HFF-Myc (cell line): ENCODE results near the gene ARHGAP31.
A peak's percentile ranks its signal among the peaks of the same experiment; 100 is the strongest.

ENCODE experiments used
- DNase-seq: peaks from one replicate; pipeline ENCODE4 v3.0.0-alpha.2; 2011; ENCODE audit warnings: low read depth; ENCODE audit errors: extremely low read depth
- H3K4me3 ChIP-seq: replicated peaks from 2 replicates; pipeline ENCODE4 v1.5.1; 2011; ENCODE audit warnings: low read depth, mild to moderate bottlenecking, control low read depth, low read length
- TF ChIP-seq, protein P1 (sequence below): IDR thresholded peaks from 2 replicates; pipeline ENCODE4 v1.5.1; 2012; ENCODE audit warnings: mild to moderate bottlenecking, low read depth, low read length, control low read depth; ENCODE audit errors: missing control alignments

Gene ARHGAP31

DNA sequence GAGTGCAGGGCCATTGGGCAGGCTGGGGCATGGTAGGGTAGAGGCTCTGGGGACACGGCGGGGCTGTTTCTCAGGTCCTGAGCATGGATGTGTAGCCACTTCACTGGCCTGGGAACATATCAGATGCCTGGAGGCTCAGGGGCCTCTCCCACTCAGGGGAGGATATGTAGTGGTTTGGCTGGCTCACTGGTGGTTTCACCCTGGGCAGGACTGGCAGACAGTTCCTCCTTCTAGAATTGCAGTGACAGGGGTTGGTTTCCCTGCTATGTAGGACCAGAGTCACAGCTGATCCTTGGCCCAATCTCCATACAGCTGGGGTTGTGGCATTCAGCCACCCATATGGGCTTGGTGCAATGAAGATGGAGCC is 4.8 kb upstream of the ARHGAP31 start:
- TF ChIP-seq, protein P1, sequence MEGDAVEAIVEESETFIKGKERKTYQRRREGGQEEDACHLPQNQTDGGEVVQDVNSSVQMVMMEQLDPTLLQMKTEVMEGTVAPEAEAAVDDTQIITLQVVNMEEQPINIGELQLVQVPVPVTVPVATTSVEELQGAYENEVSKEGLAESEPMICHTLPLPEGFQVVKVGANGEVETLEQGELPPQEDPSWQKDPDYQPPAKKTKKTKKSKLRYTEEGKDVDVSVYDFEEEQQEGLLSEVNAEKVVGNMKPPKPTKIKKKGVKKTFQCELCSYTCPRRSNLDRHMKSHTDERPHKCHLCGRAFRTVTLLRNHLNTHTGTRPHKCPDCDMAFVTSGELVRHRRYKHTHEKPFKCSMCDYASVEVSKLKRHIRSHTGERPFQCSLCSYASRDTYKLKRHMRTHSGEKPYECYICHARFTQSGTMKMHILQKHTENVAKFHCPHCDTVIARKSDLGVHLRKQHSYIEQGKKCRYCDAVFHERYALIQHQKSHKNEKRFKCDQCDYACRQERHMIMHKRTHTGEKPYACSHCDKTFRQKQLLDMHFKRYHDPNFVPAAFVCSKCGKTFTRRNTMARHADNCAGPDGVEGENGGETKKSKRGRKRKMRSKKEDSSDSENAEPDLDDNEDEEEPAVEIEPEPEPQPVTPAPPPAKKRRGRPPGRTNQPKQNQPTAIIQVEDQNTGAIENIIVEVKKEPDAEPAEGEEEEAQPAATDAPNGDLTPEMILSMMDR: no peak
- no peak for DNase-seq
- H3K4me3 ChIP-seq: no peak overlapping the region

DNA sequence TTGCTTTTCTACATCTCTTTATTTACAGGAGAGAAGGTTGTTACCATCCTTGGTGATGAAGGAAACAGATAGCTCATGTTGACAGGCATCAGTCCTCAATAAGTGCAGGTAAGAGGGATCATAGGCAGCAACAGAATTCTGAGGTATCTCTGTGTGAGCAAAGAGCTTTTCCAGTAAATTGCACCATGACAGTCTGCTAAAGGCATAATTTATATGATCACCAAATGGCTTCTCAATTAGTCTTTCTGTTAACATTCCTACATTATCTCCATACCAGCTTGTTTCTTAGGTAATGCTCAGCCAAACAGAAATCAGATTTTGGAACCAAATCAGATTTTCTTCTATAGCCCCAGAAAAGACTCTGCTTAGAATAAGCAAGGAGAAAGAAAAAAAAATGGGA is 3.6 kb upstream of the ARHGAP31 start:
- DNase-seq: no peak
- TF ChIP-seq, protein P1: no peak
- H3K4me3 ChIP-seq: no peak overlapping the region

DNA sequence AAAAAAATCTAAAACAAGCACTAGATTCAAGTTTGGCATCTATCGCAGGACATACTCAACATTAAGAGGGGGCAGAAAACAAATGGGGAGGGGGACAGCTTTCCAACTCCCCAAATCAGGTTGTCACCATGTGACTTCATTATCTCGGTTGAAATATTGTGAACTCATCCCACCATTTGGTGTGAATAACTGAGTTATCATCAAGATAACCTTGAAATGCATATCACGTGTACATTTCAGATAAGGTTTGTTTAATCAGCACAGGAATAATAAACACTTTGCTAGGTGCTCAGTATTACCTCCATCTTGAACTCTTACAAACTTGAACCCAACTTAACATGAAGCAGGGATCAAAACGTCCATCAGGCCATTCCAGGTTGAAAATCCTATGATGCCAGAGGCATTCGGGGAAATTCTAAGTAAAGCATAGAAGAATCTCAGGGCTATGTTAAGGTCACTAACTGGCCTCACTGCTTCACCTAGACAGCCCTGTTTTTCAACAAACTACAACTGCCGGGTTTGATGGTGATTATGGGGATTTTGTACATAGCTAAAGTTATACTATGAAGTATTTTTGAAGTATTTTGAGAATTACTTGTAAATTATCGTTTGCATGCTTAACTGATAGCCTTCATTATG is 3.0 kb upstream of the ARHGAP31 start:
- DNase-seq: no peak
- no peak overlapping the region for H3K4me3 ChIP-seq
- TF ChIP-seq, protein P1: no peak

DNA sequence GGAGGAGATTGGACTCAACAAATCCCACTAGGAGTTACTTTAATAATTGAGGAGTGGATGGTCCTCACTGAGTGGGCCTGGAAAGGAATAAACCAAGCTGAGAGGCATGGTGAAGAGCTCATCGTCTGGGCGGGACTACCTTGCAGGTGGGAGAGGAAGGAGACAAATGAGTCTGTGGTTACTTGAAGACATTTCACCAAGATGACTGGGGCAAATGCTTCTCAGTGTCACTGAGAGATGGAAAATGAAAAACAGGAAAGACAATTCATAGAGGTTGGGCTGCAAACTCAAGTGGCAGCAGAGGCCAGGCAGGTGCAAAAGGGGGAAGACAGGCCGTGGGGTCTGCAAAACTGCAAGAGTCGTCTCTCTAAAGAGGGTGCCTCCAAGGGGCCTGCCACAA is 1.5 kb upstream of the ARHGAP31 start:
- no peak for DNase-seq
- no peak overlapping the region for H3K4me3 ChIP-seq
- TF ChIP-seq, protein P1: no peak

DNA sequence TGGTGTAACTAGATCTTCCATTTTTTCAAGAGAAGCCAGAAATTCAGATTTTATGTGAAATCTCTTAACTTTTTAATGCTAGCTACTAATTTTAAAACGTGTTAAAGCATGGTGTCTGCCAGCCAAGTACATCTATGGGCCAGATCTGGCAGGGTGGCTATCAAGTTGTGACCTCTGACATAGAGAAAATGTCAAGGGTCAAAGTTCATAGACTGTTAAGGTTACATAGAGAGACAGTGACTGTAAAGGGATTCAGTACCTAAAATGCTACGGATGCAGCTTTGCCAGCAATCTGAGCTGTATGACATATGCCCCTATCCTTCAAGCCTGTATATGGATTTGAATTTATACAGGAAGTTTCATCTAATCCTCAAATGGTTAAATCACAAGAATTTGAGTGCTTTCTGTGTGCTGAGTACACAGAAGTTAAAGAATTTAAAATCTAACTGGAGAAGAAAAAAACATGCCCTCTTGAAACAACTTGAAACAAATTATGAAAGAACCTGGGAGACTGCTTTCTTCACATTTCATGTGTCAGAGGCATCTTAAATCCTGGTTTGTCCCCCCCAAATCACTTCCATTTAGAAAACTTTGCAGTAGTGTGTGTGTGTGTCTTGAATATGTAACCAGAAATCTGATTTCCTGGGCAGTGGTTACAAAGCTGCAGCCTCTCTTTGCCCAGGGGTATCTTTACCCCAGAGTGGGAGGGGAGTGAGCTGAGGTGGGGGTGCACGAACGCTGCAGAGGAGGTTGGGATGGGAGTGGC is 895 bp upstream of the ARHGAP31 start:
- peak overlapping the region; percentile 76 for H3K4me3 ChIP-seq
- TF ChIP-seq, protein P1: no peak
- DNase-seq: no peak

DNA sequence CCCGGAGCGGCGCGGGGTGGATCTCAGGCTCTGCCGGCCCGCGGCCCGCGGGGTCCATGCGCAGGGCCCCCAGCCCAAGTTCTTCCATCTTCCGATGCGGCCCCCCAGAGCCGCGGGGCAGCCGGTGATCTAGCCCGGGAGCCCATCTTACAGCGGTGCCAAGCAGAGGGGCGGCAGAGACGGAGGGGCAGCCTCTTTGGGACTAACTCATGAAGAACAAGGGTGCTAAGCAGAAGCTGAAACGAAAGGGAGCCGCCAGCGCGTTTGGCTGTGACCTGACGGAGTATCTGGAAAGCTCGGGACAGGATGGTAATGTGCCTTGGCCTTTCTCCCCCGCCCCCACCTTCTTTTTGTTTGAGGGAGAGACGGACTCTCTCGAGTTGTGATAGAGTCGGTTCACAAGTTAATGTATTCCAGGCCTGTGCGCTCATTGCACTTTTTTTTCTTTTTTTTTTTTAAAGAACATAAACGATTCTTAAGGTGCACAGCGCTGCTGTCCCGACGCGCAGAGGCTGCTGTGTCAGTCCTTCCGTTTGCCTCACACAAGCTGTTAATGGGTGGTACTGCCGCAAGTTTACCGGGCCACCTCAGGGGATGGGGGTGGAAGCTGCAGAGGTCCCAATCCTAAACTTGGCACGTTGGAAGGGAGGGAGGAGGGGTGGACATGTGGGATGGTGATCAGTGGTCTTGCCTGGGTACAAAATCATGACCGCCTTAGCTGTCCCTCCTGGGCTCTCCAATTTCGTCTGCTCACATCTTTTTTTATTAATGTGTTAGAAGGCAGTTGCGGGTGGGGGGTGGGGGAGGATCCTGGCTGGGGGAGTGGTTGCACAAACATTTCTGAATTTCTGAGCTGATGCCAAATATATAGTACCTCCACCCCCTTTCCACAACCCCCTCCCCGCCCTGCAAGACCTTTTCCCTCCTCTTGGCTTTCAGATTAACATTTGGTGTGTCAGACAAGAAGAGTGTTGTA is 801 bp downstream of the ARHGAP31 start:
- DNase-seq: no peak
- peak overlapping the region; percentile 76 for H3K4me3 ChIP-seq
- TF ChIP-seq, protein P1: no peak
